CD4-positive, alpha-beta T cell treated with Interleukin-2 at 100 ng/mL for 4 hours (primary cell): Measurements from ENCODE around the gene PSMD10.
A peak's percentile ranks its signal among the peaks of the same experiment; 100 is the strongest.

Experiments
- DNase-seq: peaks from one replicate; pipeline ENCODE4 v3.0.0-alpha.2; 2020; ENCODE audit warnings: low spot score

Gene PSMD10, protein sequence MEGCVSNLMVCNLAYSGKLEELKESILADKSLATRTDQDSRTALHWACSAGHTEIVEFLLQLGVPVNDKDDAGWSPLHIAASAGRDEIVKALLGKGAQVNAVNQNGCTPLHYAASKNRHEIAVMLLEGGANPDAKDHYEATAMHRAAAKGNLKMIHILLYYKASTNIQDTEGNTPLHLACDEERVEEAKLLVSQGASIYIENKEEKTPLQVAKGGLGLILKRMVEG

DNA sequence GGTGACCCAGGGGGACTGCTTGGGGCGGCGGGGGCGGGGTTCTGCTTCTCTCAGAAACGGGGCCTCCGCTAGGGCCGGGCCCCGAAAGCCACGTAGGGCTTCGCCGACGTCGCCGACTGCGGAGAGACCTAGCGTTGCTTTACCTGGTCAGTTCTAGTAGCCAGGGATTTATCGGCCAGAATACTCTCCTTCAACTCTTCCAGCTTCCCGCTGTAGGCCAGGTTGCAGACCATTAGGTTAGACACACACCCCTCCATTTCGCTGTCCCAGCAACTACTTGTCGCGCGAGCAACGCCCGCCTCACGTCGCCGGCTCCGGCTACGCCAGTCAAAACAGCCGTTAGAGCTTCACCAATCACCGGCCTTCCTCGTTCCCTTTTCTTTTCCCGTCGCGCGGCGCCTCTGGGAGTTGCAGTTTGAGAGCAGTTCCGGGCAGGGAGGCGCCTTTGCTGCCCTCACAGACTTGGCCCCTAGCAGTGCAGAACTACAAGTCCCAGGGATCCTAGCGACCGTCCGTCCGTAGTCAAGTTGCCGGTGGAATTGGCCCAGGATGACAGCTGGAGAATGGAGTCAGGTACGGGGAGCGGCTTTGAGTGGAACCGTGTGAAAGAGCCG lies at the start of gene PSMD10, which contains the start of gene ATG4A:
PSMD10 (minus strand) TSS at position 279 of the 614 bp plus-strand sequence; CDS start at position 257, 22 bp downstream.
ATG4A (plus strand) TSS at position 515 of the 614 bp plus-strand sequence; CDS start at position 564, 49 bp downstream.
- DNase-seq: peak; percentile 90

- peak; percentile 0 for DNase-seq
Observed at GRCh38 chrX:108138814-108139702, 47.7 kb upstream of the PSMD10 start.

DNA sequence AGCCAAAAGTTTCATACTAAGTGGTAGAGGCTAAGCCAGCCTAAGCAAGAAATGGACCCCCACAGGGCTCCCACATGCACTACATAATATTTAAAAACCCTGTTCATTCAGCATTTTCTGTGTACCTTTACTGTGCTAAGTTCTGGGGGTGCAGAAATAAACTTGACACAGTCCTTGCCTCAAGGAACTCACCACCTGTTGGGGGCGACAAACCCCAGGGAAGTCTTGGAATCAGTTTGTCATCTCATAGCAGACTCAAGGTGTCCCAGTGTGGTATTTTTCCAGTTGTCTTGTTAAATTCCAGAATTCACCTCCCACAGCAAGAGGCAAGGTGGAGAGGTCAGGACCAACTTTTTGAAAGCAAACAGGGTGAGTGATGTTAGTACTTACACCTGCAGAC lies 43.4 kb upstream of the PSMD10 start:
- DNase-seq: no peak

- DNase-seq: no peak
Observed at GRCh38 chrX:108132876-108133275, 41.5 kb upstream of the PSMD10 start.

GRCh38 chrX:108132034-108132433 lies 40.7 kb upstream of the PSMD10 start:
- DNase-seq: no peak

- no peak for DNase-seq
Observed at GRCh38 chrX:108131471-108131870, 40.1 kb upstream of the PSMD10 start.

GRCh38 chrX:108130889-108131288 lies 39.5 kb upstream of the PSMD10 start:
- DNase-seq: no peak

GRCh38 chrX:108127152-108127551 lies 35.8 kb upstream of the PSMD10 start:
- DNase-seq: no peak

DNA sequence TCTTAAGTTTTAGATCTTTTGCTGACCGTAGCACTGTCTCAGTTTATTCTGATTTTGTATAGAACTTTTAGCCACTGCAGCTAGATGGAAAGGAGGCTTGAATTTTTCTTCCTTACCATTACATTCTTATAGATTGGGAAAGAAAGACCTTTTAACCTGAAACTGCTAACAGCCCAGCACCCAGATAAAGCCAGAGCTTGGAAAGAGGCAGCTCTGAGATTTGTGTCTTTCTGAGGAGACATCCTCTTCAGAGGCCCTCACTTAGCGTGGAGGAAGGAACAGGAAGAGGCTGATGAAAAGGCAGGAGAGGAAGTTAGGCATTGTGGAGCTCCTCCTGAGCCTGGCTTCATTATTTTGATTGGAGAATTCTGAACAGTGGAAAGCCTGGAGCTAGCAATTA lies 35.3 kb upstream of the PSMD10 start:
- DNase-seq: no peak

- no peak for DNase-seq
Observed at GRCh38 chrX:108123591-108124366, 32.4 kb upstream of the PSMD10 start.

GRCh38 chrX:108122748-108123147 lies 31.4 kb upstream of the PSMD10 start:
- no peak for DNase-seq

DNA sequence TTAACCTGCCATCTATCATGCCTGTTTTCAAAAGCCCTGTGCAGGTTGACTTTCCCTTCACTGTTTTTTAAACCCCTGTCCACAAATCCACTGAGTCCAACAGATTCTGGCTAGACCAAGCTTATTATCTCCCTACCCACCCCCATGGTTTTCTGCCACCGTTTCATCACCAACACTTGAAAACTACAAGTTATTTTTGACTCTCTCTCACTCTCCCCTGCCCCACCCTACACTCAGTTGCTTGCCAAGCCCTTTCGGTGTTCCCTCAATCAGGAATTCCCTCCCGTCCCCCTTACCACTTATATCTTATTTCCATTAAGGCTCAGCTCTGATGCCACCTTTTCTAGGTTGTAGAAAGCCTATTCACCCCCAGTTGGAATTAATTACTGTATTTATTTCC lies 29.9 kb upstream of the PSMD10 start:
- DNase-seq: no peak

- no peak for DNase-seq
Observed at GRCh38 chrX:108117988-108118387, 26.6 kb upstream of the PSMD10 start.

GRCh38 chrX:108114541-108114940 lies 23.2 kb upstream of the PSMD10 start:
- DNase-seq: no peak

GRCh38 chrX:108105473-108105872 lies 14.1 kb upstream of the PSMD10 start:
- no peak for DNase-seq

DNA sequence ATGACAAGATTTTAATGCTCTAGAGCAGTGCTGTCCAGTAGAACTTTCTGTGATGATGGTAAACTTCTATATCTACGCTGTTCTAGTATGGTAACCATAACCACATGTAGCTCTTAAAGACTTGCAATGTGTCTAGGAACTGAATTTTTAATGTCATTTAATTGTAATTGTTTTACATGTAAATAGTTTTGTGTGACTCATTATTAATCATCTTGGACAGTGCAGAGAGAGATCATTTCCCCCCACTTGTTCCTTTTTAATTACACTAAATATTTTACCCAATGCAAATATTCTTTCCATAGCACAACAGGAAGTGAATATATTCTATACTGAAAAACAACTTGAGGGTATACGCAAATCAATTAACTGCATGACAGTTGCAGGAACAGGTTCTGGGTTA lies 6.0 kb upstream of the PSMD10 start:
- no peak for DNase-seq

DNA sequence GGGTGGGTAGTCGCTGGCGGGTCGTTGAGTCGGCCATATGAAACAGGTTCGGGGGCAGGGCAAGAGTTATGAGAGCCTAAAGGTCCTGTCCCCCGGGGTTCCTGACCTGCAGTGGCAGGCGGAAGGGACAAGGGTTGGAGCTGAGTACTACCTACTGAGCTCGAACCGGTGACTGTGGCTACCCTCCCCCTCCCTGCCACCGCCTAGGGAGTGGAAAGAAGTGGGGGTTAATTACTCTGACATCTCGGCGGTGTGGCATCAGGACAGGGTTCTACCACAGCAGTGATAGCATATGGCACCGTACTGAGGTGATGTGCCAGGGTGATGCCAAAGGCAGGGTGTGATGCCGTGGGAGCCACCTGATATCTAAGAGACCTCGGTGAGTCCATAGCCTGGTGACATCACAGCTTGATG lies 543 bp upstream of the PSMD10 start:
- no peak for DNase-seq

DNA sequence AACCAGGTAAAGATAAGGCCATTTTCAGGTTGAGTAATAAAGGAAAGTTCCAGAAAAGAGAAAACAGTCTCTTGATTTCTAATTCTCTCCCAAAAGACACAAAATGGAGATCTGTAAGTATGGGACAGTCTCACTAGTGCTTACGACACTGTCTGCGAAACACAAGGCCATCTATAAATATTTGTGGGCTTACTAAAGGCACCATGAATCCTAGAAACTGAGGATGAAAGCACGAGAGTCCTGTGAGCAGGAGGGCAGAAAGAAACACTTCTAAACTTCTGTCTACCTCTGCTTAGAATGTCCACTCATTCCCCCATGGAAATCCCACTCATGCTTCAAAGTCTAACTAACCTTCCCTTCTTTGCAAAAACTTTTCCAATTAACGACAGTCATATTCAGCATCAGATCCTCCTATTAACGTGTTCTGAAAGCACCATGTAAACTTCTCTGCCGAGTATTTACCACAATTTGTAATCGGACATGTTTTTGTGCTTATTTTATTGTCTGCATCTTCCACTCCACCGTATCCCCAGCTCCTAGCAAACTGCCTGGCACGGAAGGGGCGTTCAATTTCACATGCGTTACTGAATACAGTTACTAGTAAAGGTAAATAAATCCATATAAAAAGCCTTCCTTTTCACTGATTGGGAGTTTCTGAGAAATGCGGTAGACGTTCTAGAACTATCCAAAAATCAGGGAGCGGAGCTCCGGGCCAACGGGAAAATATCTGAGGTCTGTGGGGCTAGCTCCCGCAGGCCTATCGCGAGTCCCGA lies 665 bp downstream of the PSMD10 start:
- no peak for DNase-seq

DNA sequence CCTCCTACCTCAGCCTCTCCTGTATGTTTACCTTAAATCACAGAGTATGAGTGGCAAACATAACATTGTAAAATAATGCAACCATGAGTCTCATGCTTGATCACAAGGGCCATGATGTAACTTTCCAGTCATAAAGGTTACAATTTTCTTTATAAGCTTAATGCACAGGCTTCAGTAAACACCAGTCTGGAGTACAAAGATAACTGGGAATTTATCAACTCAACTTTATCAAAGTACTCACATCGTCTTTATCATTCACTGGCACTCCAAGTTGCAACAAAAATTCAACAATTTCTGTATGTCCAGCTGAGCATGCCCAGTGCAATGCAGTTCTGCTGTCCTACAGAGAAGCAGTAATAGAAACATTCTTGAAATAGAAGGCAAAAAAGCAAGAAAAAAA lies 2.8 kb downstream of the PSMD10 start:
- DNase-seq: no peak

- no peak for DNase-seq
Observed at GRCh38 chrX:108087792-108088191, 3.5 kb downstream of the PSMD10 start.

- no peak for DNase-seq
Observed at GRCh38 chrX:108081110-108081509, 10.2 kb downstream of the PSMD10 start.
